AG04450 (cell line): Measurements from ENCODE around the gene LYZ. TPM values are rescaled to one million over a fixed set of nuclear protein-coding genes. Genes with fewer than 3 reads are reported as not detected.
A peak's percentile ranks its signal among the peaks of the same experiment; 100 is the strongest.

Experiments
- CTCF ChIA-PET: fragments of 300-600, 350-600 bp; formaldehyde crosslinking; extraction: SDS; loops from one replicate; lab custom pipeline; 2022; ENCODE audit warnings: antibody characterized with exemption, inconsistent platforms; lab: Charles Lee
- POLR2A ChIA-PET: fragments of 350-600 bp; formaldehyde crosslinking; extraction: SDS; loops from one replicate; lab custom pipeline; 2021; ENCODE audit warnings: antibody characterized with exemption, inconsistent platforms; lab: Yijun Ruan, JAX
- DNase-seq: peaks from one replicate; pipeline ENCODE4 v3.0.0-alpha.2; 2011; ENCODE audit warnings: low read depth, low spot score
- H3K27ac ChIP-seq: one replicate; pipeline ENCODE4 v1.5.1; 2012; ENCODE audit warnings: low read depth, low read length, control low read depth
- H3K27me3 ChIP-seq: one replicate; pipeline ENCODE4 v1.6.0; 2012; ENCODE audit warnings: low read length; ENCODE audit not compliant: control insufficient read depth, insufficient read depth
- H3K4me3 ChIP-seq: 2 replicates; pipeline ENCODE4 v1.5.1; 2011; ENCODE audit warnings: mild to moderate bottlenecking, low read depth, low read length, control low read depth
- H3K9me3 ChIP-seq: 2 replicates; pipeline ENCODE4 v1.5.1; 2012; ENCODE audit warnings: low read length; ENCODE audit not compliant: control insufficient read depth, insufficient read depth
- polyA plus RNA-seq: library from polyadenylated mRNA; depleted of rRNA; stranded (reverse); fragments of >200 nt; gene quantifications from 2 replicates; pipeline ENCODE4 v1.2.3, GENCODE V29; 2011
- TF ChIP-seq, protein P1 (sequence below): IDR thresholded peaks from 2 replicates; pipeline ENCODE4 v1.5.1; 2011; ENCODE audit warnings: low read depth, low read length, control low read depth, inconsistent platforms

LYZ gene
- polyA plus RNA-seq, 1 experiment, result not detected

DNA sequence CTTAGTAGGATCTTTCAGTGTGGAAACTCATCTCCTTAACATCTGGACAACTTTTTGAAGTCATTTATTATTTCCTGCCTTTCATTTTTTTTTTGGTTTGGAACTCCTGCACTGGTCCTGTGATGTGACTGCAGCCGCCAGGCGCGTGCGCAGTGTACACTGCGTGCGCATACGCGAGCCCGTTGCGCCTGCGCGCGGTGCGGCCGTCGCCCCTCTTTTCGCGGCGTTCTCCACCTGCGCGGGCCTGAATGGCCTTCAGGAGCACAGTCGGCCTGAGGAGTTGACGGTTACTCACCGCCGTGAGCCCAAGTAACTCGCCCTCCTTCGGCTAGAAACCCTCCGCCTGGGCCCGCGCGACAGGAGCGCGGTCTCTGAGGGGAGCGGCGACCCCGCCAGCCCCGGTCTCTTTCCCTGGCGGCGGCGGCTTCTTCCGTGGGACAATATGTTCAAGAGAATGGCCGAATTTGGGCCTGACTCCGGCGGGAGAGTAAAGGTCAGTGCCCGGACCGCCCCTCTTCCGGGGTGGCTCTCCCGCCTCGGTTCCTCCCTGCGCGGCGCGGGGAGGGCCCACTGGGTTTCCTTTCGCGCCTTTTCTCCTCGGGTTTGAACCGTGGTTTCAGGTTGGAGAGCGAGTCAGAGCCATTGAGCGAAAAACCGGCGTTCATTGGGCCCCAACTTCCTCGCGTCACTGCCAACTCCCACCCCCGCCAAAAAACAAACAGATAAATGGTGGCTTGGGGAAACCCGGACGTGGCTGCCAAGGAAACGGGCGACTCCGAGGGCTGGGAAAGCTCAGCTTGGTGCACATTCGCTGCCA is 11.6 kb downstream of the LYZ start, which contains the start of gene YEATS4:
TSS of gene YEATS4 (plus strand) at position 213 of the 817 bp plus-strand sequence. CDS start at position 443, 230 bp downstream.
- Histone ChIP-seq H3K4me3 (peak within 1 kb of the TSS; percentile 85), H3K27ac (peak within 1 kb of the TSS; percentile 95), H3K27me3 (no peaks in the 10 kb centered on the region), H3K9me3 (peaks cover 3% of the 10 kb centered on the region; the same call in 1 of the 2 replicates)
- ChIA-PET CTCF (no interaction called here), POLR2A (no interaction called here)
- DNase-seq, result peak; percentile 67
- TF ChIP-seq, protein P1, sequence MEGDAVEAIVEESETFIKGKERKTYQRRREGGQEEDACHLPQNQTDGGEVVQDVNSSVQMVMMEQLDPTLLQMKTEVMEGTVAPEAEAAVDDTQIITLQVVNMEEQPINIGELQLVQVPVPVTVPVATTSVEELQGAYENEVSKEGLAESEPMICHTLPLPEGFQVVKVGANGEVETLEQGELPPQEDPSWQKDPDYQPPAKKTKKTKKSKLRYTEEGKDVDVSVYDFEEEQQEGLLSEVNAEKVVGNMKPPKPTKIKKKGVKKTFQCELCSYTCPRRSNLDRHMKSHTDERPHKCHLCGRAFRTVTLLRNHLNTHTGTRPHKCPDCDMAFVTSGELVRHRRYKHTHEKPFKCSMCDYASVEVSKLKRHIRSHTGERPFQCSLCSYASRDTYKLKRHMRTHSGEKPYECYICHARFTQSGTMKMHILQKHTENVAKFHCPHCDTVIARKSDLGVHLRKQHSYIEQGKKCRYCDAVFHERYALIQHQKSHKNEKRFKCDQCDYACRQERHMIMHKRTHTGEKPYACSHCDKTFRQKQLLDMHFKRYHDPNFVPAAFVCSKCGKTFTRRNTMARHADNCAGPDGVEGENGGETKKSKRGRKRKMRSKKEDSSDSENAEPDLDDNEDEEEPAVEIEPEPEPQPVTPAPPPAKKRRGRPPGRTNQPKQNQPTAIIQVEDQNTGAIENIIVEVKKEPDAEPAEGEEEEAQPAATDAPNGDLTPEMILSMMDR, result no peak

DNA sequence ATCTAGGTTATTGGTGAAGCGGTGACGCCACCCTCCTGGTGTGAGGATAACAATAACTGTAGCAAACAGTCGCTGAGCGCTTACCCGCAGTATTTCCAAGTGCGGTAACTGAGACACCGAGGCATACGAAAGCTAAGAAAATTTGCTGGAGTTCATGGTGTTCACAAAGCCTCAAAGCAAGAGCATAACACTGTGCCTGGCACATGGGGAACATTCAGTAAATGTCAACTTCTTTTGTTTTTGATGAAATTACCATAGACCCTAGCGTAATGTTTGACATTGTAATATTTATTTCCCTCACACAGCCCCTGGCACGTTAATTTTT is 12.1 kb downstream of the LYZ start:
- no peak for DNase-seq
- ChIA-PET POLR2A (no interaction called here), CTCF (interaction anchor here (0.6 kb wide), 1 partner anchor 274 kb away, joined by 3 read pairs; no protein-coding TSS in a partner anchor)
- peaks cover 3% of the 10 kb centered on the region; the same call in 1 of the 2 replicates for H3K9me3 ChIP-seq
- H3K4me3 ChIP-seq, result peak overlapping the region; percentile 85
- H3K27me3 ChIP-seq, result no peaks in the 10 kb centered on the region
- TF ChIP-seq, protein P1, result no peak
- H3K27ac ChIP-seq, result peak overlapping the region; percentile 95

DNA sequence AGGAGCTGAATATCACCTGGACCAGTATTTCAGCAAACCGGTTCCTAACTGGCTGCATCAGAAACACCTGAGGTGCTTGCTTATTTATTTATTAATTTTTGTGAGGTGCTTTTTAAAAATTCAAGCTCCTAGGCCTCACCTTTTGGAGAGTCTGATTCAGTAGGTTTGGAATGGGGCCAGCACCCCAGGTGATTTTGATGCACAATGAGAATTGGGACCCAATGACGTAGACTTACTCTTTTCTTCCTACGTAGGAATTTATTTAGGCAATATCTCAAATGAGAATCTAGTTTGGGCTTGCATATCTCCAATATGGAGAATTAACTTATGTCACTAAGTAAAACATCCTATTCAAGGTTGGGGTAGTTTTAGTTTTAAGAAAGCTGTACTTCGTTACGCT is 18.6 kb downstream of the LYZ start:
- H3K27ac ChIP-seq, result no peak overlapping the region
- ChIA-PET CTCF (interaction anchor here (0.7 to 2.6 kb wide), 4 partner anchors 8 to 272 kb away, joined by 3 to 12 read pairs (median 5); no protein-coding TSS in a partner anchor), POLR2A (no interaction called here)
- no peak overlapping the region for H3K4me3 ChIP-seq
- no peaks in the 10 kb centered on the region for H3K9me3 ChIP-seq
- DNase-seq, result no peak
- TF ChIP-seq, protein P1, result no peak
- H3K27me3 ChIP-seq, result no peaks in the 10 kb centered on the region

DNA sequence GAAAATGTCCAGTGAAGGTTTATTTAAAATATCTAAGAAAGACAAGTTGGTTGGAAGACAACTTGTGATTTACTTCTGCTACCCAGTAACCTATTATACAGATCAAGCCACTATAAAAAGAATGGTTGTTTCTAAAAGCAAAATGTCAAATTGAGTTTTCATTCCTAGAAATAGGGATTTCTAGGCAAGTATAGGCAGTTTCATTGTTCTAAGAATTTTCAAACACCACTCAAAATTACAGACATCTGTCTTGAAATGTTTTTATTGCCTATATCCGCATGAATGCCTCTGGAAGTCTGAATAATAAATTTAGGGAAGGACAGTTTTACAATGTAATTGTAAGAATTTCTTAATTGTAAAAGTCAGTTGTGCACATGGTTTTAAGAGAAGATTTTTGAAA is 20.0 kb downstream of the LYZ start:
- TF ChIP-seq, protein P1, result no peak
- Histone ChIP-seq H3K27ac (no peak overlapping the region), H3K9me3 (no peaks in the 10 kb centered on the region), H3K27me3 (no peaks in the 10 kb centered on the region), H3K4me3 (no peak overlapping the region)
- no peak for DNase-seq
- ChIA-PET CTCF (interaction anchor here (2.0 to 2.6 kb wide), 2 partner anchors 10 to 12 kb away, joined by 7 to 12 read pairs; no protein-coding TSS in a partner anchor), POLR2A (no interaction called here)

DNA sequence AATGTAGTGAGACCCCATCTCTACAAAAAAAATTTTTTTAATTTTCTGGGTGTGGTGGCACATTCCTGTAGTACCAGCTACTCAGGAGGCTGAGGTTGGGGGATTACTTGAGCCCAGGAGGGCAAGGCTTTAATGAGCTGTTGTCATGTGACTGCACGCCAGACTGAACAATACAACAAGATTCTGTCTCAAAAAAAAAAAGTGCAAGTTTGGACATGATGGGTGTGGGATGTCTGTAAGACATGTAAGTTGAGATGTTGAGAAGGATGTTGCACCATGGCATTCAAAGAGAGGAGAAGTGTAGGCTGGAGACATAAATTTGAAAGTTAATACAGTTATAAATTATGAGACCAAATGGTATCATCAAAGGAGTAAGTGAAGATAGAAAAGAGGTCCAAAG is 34.9 kb downstream of the LYZ start:
- no peaks in the 10 kb centered on the region for H3K27me3 ChIP-seq
- CTCF ChIA-PET, result interaction anchor here (0.6 to 1.3 kb wide), 2 partner anchors 26 to 188 kb away, joined by 5 to 11 read pairs; no protein-coding TSS in a partner anchor
- H3K9me3 ChIP-seq, result no peaks in the 10 kb centered on the region
- TF ChIP-seq, protein P1, result no peak
- no peak overlapping the region for H3K4me3 ChIP-seq
- POLR2A ChIA-PET, result interaction anchor here (0.7 kb wide), 1 partner anchor 236 kb away, joined by 4 read pairs; no protein-coding TSS in a partner anchor
- no peak overlapping the region for H3K27ac ChIP-seq
- no peak for DNase-seq
